RCC 7860 (cell line): ENCODE data around the gene SCGB1D1.

Experiments
- DNase-seq: peaks from one replicate; pipeline ENCODE4 v3.0.0-alpha.2; 2015; ENCODE audit warnings: low spot score
- FAIRE-seq: peaks from 2 replicates; lab custom pipeline; 2012; peaks lifted over from hg19 to GRCh38; lab: Jason Lieb, UNC

The SCGB1D1 gene

GRCh38 chr11:62221498-62221897 is 31.5 kb downstream of the SCGB1D1 start:
- DNase-seq (no peak), FAIRE-seq (no peak)

DNA sequence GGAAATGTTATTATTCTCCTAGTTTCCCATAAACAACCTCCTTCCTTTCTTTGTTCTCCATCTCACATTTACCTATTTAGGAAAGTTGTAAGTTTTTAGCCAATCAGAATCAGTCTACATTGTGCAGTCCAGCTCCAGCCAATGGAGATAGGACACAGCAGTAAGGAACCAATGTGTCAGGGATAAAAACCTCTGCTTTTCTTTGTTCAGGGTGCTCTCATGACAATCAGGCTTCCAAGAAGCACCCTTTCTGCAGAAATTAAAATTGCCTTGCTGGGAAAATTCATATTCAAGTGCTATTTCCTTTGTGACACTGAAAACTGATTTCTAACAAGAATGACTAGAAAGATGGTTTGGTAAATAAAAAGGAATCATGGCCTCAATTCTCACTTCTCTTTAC is 33.1 kb downstream of the SCGB1D1 start:
- DNase-seq (no peak), FAIRE-seq (no peak)

GRCh38 chr11:62233730-62234129 is 43.7 kb downstream of the SCGB1D1 start:
- DNase-seq (no peak), FAIRE-seq (no peak)

DNA sequence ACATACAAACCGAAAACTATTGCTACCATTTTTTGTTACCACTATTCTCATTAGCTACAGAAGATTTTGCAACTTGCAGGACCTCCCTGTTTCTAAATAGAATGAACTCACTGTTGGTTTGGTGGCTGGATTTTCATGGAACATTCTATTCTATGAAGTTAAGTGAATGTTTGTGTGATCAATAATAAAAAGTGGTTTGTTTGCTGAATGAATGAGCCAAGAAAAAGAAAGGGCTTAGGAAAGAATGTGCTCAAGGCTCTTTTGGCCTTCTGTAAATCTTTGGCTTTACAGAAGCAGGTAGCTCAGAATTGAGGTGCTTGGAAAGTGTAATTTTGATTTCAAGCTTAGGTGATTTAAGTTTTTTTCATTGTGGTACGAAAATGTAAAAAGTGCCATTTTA is 46.2 kb downstream of the SCGB1D1 start:
- FAIRE-seq, result no peak
- no peak for DNase-seq

- FAIRE-seq (no peak), DNase-seq (no peak)
Observed at GRCh38 chr11:62237499-62237898, 47.5 kb downstream of the SCGB1D1 start.

- FAIRE-seq, result no peak
- no peak for DNase-seq
Observed at GRCh38 chr11:62238151-62238550, 48.1 kb downstream of the SCGB1D1 start.

DNA sequence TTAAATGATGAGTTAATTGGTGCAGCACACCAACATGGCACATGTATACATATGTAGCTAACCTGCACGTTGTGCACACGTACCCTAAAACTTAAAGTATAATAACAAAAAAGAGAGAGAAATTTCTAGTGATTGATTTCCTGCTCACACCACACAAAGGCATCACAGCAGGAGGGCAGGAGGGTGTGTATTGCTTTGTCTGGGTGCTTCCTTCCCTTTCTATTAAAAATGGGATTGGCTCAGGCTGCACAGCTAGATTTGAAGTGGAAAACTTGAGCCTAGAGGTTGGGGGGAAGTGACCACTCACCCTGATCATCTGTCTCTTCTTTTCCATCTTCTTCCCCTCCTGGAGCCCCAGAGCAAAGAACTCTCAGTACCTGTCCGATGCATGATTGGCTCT is 51.1 kb downstream of the SCGB1D1 start:
- no peak for DNase-seq
- no peak for FAIRE-seq

DNA sequence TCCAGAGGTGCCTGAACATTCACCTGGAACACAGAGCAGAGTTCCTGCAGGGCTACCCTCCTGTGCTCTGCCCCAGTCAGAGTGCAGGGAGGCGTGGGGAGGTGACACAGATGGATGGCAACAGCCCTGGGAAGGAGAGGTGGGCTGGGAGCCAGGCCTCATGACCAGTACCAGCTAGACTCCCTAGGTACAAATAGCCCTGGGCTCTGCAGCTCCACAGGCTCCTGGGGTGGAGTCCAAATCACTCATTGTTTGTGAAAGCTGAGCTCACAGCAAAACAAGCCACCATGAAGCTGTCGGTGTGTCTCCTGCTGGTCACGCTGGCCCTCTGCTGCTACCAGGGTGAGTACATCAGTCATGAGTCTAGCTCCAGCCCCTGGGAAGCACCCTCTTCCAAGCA is 52.0 kb downstream of the SCGB1D1 start, which contains the start of gene SCGB1D2:
TSS of gene SCGB1D2 (plus strand) at position 219 of the 400 bp plus-strand sequence. CDS start at position 288, 69 bp downstream.
- DNase-seq (no peak), FAIRE-seq (no peak)
